HG02678 (cell line): ENCODE data around the gene UNC13D.
"Not testable (repeated sequence)": the region's sequence is repeated elsewhere in the genome, so short reads cannot be mapped to it uniquely, and the experiment has no call there.

ENCODE experiments used
- ATAC-seq: cut with Tn5 transposase; IDR thresholded peaks from one replicate; pipeline ENCODE4 v1.9.1; 2021; ENCODE audit warnings: mild to moderate bottlenecking, moderate library complexity; ENCODE audit not compliant: unreplicated experiment

UNC13D gene

DNA sequence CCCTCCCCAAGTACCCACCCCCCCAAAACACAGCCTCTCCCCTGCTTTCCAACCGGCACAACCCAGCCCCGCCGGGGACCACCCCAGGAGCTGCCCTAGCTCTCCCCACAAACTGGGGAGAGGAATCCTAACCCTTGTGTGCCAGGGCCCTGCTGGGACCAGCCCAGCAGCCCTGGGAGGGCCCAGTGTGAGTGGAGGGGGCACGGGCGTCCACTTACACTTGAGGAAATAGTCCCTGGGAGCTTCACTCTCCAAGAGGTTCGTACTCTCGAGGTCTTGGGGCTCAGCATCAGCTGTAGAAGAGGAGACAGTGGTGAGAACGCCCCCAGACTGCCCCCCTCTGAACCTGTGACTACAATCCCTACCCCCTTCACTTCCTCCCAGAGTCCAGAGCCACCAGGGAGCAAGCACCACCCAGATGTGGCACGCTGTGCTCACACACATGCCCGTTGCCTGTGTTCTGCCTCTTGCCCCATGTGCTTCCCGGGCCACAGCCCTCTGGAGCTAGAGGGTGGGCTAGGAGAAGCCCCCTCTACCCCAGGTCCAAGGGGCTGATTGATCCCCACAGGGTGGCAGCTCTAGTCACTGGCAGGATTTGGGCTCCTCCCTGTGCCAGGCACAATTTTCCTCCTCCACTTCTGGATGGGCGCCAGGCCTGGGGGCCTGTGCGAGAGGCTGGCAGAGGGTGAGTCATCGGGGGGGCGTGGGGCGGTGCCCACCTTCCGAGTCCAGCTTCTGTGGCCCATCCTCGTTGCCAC lies 31.2 kb upstream of the UNC13D start:
- ATAC-seq = no peak

DNA sequence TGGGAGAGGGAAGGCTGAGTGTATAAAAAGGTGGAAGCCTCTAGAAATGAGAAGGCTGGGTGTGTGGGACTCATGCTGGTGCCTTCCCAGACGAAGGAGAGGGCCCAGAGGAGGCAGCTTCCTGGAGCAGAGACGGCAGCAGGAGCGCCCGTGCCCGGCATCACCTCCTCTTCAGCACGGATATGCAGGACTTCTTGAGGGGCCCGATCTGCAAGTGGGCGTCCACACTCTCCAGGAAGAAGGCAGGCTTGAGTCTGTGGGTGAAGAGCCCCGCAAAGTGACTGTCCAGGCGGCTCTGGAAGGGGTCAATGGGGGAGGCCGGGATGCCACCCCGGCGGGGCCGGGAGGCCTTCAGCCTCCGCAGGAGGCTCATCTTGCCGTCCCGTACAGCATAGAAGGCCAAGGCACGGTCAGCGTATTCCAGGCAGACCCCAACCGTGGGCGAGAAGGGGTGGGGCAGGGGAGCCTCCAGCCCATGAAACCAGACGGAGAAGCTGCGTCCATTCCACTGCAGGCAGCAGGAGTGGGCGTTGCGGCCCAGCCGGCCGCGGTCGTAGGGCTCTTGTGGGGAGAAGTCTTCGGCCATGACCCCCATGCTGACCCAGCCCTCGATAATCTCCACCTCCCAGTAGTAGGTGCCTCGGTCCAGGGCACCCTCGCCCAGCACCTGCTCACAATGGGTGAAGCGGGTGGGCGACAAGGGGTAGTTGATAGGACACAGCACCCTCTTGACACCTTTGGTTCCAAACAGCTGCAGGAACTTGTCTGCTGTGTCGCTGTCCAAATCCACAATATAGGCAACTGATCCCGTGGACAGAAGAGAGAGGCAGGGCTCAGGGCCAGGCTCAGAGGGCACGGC lies 30.3 kb upstream of the UNC13D start:
- no peak for ATAC-seq

DNA sequence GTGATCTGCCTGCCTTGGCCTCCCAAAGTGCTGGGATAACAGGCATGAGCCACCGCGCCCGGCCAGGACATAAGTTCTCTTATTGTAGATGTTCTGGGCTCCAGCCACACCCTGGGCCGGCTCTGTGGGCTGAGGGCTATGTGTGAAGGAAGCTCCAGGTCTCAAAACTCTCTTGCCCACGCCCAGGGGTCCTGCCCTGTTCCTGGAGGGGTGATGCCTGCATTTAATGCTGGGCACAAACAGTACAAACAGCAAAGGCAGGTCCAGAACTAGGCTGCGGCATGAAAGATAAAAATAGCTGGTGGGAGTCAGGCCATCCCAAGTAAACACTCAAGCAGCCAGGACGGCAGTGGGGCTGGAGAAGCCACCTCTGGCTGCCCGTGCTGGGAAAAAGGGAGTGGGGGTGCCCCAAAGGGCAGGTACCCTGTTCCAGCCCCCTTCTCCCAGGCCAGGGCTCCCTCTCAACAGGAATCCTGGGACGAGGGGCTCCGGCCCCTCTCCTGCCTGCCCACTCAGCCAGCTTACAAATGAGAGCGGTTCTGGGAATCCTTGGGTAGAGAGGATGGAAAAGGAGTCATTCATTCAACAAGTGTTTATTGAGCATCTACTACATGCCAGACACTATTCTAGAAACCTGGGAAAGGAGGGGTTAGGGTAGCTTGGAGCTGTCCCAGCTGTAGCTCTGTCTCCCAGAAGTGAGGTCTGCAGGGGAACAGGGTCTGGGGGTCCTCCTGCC lies 29.6 kb upstream of the UNC13D start:
- no peak for ATAC-seq

DNA sequence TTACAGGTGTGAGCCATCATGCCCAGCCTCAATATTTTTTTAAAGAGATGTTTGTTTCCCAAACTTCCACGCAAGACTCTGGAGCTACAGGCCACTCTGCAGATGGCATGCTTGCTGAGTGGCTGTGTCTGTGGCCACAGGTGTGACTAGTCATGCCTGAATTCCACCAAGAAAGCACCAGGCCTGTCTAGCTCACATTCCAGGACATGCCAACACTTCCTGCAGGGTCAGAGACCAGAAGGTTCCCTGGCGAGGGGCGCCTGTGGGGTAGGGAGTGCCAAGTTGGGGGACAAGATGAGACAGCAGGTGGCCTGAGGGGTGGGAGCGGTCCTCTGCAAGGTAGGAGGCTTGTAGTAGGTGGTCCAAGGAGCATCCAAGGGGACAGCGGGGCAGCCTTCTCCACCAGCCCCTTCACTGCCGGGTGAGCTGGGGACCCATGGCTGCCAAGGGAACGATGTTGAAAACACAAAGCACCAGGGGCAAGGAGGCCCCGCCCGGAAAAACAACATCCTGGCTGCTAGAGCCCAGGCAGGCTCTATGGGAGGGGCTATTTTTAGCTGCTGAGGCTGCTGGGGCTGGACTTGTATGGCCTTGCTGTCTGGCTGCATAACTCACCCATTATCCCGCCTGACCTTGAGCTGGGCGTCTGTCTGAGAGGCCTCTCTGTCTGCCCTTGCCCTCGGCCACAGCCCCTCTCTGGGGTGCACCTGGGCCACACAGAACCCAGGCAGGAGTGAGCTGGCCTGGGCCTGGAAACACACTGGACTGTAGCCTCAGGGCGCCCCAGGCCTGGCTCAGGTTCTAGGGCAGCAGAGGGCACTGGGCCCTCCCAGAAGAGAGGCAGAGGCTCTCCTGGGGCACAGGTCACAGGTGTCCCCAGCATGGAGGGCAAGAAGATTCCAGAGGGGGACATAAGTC lies 28.5 kb upstream of the UNC13D start:
- no peak for ATAC-seq

DNA sequence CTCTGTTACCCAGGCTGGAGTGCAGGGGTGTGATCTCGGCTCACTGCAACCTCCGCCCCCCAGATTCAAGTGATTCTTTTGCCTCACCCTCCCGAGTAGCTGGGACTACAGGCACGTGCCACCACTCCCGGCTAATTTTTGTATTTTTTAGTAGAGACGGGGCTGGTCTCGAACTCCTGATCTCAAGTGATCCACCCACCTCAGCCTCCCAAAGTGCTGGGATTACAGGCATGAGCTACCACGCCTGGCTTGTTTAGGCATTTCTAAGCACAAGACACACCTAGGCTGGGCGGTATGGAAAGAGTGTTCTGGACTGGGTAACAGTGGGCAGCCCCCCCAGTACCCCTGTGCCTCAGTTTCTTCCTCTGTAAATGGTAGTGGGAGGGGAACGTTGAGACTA lies 26.0 kb upstream of the UNC13D start:
- ATAC-seq = not testable (repeated sequence)

DNA sequence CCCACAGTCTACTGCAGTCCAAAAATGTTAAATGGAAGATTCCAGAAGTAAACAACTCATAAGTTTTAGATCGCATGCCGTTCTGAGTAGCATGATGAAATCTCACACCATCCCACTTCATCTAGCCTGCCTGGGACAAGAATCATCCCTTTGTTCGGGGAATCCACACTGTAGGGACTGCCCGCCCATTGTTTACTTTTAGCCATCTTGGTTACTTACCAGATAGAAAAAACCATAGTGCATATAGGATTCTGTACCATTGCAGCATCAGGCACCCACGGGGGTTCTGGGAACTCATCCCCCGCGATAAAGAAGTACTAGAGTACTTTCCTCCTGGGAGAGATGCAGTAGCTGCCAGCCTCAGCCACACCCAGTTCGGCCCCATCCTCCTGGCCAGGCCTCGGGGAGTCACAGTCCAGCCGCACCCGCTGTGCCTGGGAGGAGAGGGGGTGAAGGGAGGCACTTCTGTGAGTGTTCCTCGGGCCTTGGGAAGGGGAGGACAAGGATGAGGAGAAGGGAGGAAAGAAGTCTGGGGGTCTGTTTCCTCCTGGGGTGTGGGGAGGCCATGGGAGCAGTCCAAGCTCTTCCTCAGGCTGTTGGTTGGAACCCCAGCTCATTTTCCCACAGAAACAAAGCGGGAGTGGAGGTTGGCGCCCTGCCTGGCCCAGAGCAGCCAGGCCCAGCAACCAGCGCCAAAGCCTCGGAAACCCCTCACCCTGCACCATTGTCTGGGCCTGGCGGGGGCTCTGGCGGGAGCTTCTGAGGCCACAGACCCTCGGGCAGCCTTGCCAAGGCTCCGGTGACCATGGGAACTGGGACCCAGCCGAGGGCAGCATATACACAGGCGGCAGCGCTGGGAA lies 25.3 kb upstream of the UNC13D start:
- ATAC-seq = no peak

DNA sequence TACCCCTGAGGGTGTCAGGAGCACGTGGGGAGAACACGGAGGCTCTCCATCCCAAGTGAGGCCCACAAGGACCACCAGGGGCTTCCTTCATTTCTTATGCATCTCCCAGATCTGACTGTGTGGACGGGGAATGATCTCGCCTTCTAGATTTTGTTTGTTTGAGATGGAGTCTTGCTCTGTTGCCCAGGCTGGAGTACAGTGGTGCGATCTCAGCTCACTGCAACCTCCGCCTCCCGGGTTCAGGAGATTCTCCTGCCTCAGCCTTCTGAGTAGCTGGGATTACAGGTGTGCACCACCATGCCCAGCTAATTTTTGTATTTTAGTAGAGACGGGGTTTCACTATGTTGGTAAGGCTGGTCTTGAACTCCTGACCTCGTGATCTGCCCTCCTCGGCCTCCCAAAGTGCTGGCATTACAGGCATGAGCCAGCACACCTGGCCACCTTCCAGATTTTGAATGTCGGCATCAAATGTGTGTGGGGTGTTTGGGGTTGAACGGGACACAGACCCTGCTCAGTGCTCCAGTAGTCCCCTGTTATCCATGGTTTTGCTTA lies 24.6 kb upstream of the UNC13D start:
- not testable (repeated sequence) for ATAC-seq

DNA sequence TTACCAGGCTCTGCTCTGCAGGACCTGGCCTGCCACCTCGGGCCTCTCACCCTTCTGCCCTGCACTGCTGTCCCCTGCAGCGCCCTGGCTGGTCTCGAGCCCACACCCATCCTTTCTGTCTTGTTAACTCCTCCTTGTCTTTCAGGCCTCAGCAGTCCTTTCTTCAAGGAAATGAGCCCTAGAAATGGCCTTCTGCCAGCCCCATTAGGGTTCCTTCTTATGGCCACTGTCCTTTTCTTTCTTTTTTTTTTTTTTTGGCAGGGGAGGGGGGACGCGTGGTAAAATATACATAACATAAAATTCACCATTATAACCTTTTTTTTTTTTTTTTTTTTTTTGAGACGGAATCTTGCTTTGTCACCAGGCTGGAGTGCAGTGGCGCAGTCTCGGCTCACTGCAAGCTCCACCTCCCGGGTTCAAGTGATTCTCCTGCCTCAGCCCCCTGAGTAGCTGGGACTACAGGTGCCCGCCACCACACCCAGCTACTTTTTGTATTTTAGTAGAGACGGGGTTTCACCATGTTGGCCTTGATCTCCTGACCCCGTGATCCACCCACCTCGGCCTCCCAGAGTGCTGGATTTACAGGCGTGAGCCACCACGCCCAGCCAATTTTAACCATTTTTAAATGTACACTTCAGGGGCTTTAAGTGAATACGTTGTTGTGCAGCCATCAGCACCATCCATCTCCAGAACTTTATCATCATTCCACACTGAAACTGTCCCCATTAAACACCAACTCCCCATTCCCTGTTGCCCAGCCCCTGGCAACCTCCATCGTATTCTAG lies 21.4 kb upstream of the UNC13D start:
- not testable (repeated sequence) for ATAC-seq

DNA sequence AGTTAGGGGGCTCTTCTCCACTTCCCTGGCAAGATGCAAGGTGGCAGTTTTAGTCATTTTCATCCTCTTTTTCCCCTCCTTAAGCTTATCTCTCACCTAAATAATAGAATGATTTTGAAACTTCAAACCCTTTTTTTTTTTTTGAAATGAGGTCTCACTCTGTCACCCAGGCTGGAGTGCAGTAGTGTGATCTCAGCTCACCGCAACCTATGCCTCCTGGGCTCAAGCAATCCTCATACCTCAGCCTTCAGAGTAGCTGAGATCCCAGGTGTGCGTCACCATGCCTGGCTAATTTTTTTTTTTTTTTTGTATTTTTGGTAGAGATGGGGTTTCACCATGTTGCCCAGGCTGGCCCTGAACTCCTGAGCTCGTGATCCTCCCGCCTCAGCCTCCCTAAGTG lies 20.7 kb upstream of the UNC13D start:
- peak; percentile 17 for ATAC-seq

DNA sequence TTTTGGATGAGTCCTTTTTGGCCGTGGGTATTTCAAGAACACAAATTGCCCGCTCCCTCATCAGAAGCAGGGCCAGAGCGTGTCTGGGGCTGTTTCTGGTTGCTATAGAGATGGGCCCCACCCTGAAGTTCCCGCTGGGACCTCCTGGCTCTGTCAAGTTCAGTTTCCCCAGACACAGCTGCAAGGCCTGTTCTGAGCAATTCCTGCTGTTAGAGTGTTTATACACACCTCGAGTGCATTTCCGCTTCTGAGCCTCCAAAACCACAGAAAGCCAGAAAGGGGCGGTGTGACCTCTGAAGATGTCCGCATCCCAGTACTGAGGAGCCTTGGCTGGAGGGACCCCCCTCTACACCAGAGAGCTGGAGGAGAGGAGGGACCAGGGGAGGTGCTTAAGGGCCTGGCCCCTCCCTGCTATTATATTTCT lies 20.3 kb upstream of the UNC13D start:
- ATAC-seq = peak; percentile 79

DNA sequence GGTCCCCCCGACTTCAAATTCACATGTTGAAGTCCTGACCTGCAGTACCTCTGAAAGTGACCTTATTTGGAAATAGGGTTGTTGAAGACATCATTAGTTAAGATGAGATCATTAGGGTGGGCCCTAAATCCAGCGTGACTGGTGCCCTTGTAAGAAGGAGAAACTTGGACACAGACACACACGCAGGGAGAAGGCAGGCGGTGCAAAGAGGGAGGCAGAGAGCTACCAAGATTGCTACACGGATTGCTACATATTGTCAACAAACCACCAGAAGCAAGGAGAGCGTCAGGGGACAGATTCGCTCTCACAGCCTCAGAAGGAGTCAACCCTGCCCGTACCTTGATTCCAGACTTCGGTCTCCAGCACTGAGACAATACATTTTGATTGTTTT lies 17.7 kb upstream of the UNC13D start:
- no peak for ATAC-seq

DNA sequence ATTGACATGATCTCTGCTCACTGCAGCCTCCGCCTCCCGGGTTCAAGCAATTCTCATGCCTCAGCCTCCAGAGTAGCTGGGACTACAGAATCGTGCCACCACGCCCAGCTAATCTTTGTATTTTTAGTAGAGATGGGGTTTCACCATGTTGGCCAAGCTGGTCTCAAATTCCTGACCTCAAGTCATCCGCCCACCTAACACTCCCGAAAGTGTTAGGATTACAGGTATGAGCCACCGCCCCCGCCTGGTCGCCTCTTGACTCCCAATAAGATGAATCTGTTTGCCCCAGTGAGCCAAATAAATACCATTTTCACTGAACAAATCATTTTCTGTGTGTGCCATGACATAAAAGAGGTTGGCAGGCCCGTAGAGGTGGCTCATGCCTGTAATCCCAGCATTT lies 15.2 kb upstream of the UNC13D start:
- ATAC-seq = not testable (repeated sequence)

DNA sequence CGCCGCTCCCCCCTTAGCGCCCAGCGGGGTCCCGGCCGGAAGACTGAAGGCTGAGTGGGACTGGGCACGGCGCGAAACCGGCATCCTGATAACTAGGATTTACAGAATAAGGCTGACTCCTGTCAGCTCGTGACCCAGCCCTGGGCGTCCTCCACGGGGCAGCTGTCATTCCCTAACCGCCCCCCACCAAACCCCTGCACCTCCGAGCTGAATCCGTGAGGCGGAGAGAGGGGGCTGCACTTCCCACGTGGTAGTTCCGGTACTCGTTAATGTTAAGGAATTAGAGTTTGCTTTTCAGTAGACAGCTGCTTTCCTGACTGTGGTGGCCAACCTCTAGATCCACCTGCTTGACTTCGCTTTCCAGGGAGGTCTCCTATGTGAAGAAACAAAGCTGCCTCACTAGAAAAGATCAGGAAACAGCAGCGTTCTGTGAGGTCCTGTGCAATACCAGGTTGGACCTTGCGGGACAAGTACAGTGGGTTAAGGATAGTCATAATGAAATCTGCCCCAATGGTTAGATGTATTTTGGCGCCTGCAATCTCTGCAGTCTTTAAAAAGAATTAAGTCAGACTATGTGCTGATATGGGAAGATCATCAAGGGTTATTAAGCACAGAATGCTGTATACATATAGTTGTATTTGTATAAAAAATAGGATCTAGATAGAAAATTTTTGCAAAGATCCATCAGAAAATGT lies 12.0 kb upstream of the UNC13D start:
- no peak for ATAC-seq

DNA sequence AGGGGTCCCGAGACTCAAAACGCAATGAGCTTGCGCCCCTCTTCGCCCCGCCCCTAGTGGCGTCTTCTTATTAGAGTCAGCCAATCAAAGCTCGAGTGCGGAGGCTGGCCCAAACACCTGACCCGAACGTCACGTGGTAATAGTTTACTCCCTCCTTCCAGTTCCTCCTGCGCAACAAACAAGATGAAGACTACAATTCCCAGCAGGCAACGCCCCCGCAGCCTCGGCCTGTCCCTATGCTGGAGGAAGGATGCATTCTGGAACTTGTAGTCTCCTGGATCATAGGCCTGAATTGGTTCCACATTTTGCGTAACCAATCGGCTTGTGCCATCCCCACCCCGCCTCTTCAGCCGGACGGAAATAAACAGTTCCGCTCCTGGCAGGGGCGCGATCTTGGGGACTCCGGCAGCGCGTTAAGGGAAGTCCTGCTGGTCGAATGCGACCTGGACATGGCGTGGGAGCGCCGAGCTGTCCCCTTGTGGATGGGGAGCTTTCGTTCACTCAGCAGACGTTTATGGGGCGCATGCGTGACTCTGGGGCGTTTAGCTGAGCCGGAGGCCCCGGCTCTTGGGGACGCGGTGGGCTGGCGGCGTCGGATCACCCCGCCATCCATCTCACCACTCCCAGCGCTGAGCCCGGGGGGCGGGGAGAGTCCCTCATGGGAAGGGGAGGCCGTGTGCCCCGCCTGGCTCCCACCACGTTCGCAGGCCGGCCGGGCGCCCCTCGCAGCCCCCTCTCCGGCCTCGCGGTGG lies 11.3 kb upstream of the UNC13D start, which contains the start of gene WBP2:
WBP2 (minus strand) TSS at position 26 of the 752 bp plus-strand sequence. CDS start 38 bp downstream, outside the sequence.
- peak; percentile 86 for ATAC-seq

DNA sequence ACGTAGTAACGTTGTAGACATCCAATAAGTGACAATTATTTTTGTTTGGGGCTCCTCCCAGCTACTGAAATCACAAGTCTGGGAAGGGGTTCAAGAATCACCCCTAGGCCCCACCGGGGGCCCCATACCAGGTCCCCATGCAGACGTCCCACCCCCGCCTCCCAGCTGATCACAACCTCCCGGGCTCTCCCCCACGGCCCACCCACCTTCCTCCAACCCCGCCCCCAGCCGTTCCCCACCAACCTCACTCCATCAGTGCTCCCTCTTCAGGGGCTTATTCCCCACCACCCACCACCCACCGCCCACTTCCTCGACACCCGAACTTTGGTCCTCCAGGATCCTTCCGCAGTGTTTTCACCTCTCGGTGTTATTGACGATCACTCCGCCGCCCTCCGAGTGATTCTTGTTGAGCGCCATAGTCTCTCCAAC lies 10.7 kb upstream of the UNC13D start:
- no peak for ATAC-seq

DNA sequence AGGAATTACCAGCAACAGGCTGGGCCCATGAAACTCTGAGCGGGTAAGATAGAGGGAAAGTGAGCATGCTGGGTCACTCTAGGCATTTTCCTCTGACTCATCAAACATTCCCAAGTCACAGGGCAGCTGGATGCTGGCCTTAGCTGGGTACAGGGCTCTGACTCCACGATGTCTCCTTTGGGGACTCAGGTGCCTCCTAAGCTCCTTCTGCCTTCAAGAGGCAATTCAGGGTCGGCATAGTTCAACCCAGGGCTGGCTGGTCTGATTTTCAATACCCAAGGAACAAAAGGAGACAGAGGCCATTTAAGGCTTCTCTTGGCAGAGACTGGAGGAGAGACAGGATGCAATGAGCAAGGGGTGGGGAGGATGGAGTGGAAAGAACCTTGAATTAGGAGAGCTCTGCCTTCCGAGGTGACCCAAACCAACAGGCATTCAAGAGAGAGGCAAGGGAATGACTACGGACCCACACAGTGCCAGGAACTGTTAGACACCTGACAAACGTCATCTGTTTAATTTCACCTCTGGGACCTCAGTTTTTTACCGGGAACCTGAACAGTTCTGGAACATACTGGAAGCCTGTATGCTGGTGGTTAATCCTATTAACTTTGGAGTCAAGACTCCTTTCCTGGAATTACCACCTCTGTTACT lies 10.0 kb upstream of the UNC13D start:
- ATAC-seq = no peak
